ENCODE results near the gene FAM43A.

Gene FAM43A

GRCh38 chr3:194685718-194686413 is at the start of gene FAM43A:
FAM43A (plus strand) TSS chr3:194685883; CDS start chr3:194686827, 944 bp downstream.
- Mint-ChIP-seq H3K27ac (peak within 1 kb of the TSS; percentile 67), H3K4me3 (peak within 1 kb of the TSS; percentile 86), H3K27me3 (peaks cover 83% of the 10 kb centered on the region), H3K36me3 (peaks cover 2% of the 10 kb centered on the region), H3K9me3 (no peaks in the 10 kb centered on the region), H3K4me1 (peaks cover 60% of the 10 kb centered on the region)
- CTCF ChIA-PET = interaction anchor here (1.2 to 4.4 kb wide), 7 partner anchors 10 to 584 kb away, joined by 3 to 57 read pairs (median 8); partner anchors contain the start of gene LSG1
- peak; percentile 86 for DNase-seq

- Mint-ChIP-seq H3K4me3 (no peak overlapping the region), H3K9me3 (no peaks in the 10 kb centered on the region), H3K4me1 (peaks cover 22% of the 10 kb centered on the region), H3K27ac (no peak overlapping the region), H3K27me3 (peaks cover 6% of the 10 kb centered on the region), H3K36me3 (peaks cover 13% of the 10 kb centered on the region)
- CTCF ChIA-PET = no interaction called here
- no peak for DNase-seq
Observed at GRCh38 chr3:194637066-194637465, 48.6 kb upstream of the FAM43A start.

- Mint-ChIP-seq H3K27ac (peak overlapping the region; percentile 52), H3K9me3 (no peaks in the 10 kb centered on the region), H3K27me3 (peaks cover 4% of the 10 kb centered on the region), H3K4me3 (no peak overlapping the region), H3K36me3 (peaks cover 16% of the 10 kb centered on the region), H3K4me1 (peaks cover 15% of the 10 kb centered on the region)
- CTCF ChIA-PET = interaction anchor here (1.3 kb wide), 1 partner anchor 50 kb away, joined by 3 read pairs; no protein-coding TSS in a partner anchor
- no peak for DNase-seq
Observed at GRCh38 chr3:194637541-194638400, 47.9 kb upstream of the FAM43A start.

GRCh38 chr3:194638991-194639605 is 46.6 kb upstream of the FAM43A start:
- DNase-seq = no peak
- Mint-ChIP-seq H3K4me3 (no peak overlapping the region), H3K27ac (no peak overlapping the region), H3K4me1 (peaks cover 8% of the 10 kb centered on the region), H3K27me3 (no peaks in the 10 kb centered on the region), H3K9me3 (no peaks in the 10 kb centered on the region), H3K36me3 (peaks cover 19% of the 10 kb centered on the region)
- CTCF ChIA-PET = interaction anchor here (0.5 to 1.3 kb wide), 3 partner anchors 44 to 611 kb away, joined by 3 to 5 read pairs (median 3); no protein-coding TSS in a partner anchor

GRCh38 chr3:194640829-194641228 is 44.9 kb upstream of the FAM43A start:
- H3K36me3 Mint-ChIP-seq = peaks cover 32% of the 10 kb centered on the region
- no peaks in the 10 kb centered on the region for H3K9me3 Mint-ChIP-seq
- H3K4me3 Mint-ChIP-seq = no peak overlapping the region
- H3K27ac Mint-ChIP-seq = no peak overlapping the region
- peak; percentile 48 for DNase-seq
- H3K27me3 Mint-ChIP-seq = no peaks in the 10 kb centered on the region
- peaks cover 8% of the 10 kb centered on the region for H3K4me1 Mint-ChIP-seq
- CTCF ChIA-PET = interaction anchor here (2.3 kb wide), 1 partner anchor 11 kb away, joined by 5 read pairs; no protein-coding TSS in a partner anchor

- no peak for DNase-seq
- Mint-ChIP-seq H3K4me3 (no peak overlapping the region), H3K27me3 (no peaks in the 10 kb centered on the region), H3K36me3 (peaks cover 38% of the 10 kb centered on the region), H3K4me1 (peaks cover 4% of the 10 kb centered on the region), H3K9me3 (no peaks in the 10 kb centered on the region), H3K27ac (peak overlapping the region; percentile 10)
- CTCF ChIA-PET = interaction anchor here (0.6 to 1.3 kb wide), 4 partner anchors 9 to 45 kb away, joined by 3 to 6 read pairs (median 4); partner anchors contain the start of gene TMEM44
Observed at GRCh38 chr3:194642769-194643168, 42.9 kb upstream of the FAM43A start.

GRCh38 chr3:194647747-194648146 is 37.9 kb upstream of the FAM43A start:
- Mint-ChIP-seq H3K4me1 (no peaks in the 10 kb centered on the region), H3K27ac (no peak overlapping the region), H3K27me3 (no peaks in the 10 kb centered on the region), H3K4me3 (no peak overlapping the region), H3K36me3 (peaks cover 52% of the 10 kb centered on the region), H3K9me3 (no peaks in the 10 kb centered on the region)
- CTCF ChIA-PET = no interaction called here
- no peak for DNase-seq

- Mint-ChIP-seq H3K4me1 (peaks cover 6% of the 10 kb centered on the region), H3K36me3 (peaks cover 72% of the 10 kb centered on the region), H3K27ac (peak overlapping the region; percentile 63)
Observed at GRCh38 chr3:194654443-194654842, 31.2 kb upstream of the FAM43A start.

GRCh38 chr3:194657439-194657838 is 28.2 kb upstream of the FAM43A start:
- H3K27me3 Mint-ChIP-seq = no peaks in the 10 kb centered on the region
- no peaks in the 10 kb centered on the region for H3K9me3 Mint-ChIP-seq
- peaks cover 12% of the 10 kb centered on the region for H3K4me1 Mint-ChIP-seq
- DNase-seq = no peak
- H3K27ac Mint-ChIP-seq = no peak overlapping the region
- H3K36me3 Mint-ChIP-seq = peaks cover 60% of the 10 kb centered on the region
- CTCF ChIA-PET = interaction anchor here (2.4 kb wide), 1 partner anchor 14 kb away, joined by 16 read pairs; the partner anchor contains the start of gene LSG1
- no peak overlapping the region for H3K4me3 Mint-ChIP-seq

More at GRCh38 chr3:194654443-194654842, 31.2 kb upstream of the FAM43A start:
- CTCF ChIA-PET = no interaction called here
- DNase-seq = no peak
- Mint-ChIP-seq H3K4me3 (no peak overlapping the region), H3K27me3 (no peaks in the 10 kb centered on the region), H3K9me3 (no peaks in the 10 kb centered on the region)

GRCh38 chr3:194658477-194659242 is 27.0 kb upstream of the FAM43A start:
- Mint-ChIP-seq H3K4me1 (peaks cover 12% of the 10 kb centered on the region), H3K27me3 (no peaks in the 10 kb centered on the region), H3K4me3 (no peak overlapping the region), H3K27ac (no peak overlapping the region), H3K36me3 (peaks cover 53% of the 10 kb centered on the region), H3K9me3 (no peaks in the 10 kb centered on the region)
- CTCF ChIA-PET = interaction anchor here (2.4 kb wide), 1 partner anchor 13 kb away, joined by 16 read pairs; the partner anchor contains the start of gene LSG1
- no peak for DNase-seq

- CTCF ChIA-PET = interaction anchor here (1.4 to 2.1 kb wide), 2 partner anchors 11 to 23 kb away, joined by 4 to 7 read pairs; no protein-coding TSS in a partner anchor
- peaks cover 5% of the 10 kb centered on the region for H3K4me1 Mint-ChIP-seq
- H3K36me3 Mint-ChIP-seq = peaks cover 47% of the 10 kb centered on the region
- H3K27ac Mint-ChIP-seq = no peak overlapping the region
- no peaks in the 10 kb centered on the region for H3K9me3 Mint-ChIP-seq
- DNase-seq = no peak
- H3K4me3 Mint-ChIP-seq = no peak overlapping the region
- H3K27me3 Mint-ChIP-seq = no peaks in the 10 kb centered on the region
Observed at GRCh38 chr3:194659778-194660177, 25.9 kb upstream of the FAM43A start.

- Mint-ChIP-seq H3K4me1 (peaks cover 5% of the 10 kb centered on the region), H3K9me3 (no peaks in the 10 kb centered on the region), H3K27me3 (no peaks in the 10 kb centered on the region), H3K4me3 (no peak overlapping the region), H3K27ac (no peak overlapping the region), H3K36me3 (peaks cover 50% of the 10 kb centered on the region)
- DNase-seq = no peak
- CTCF ChIA-PET = interaction anchor here (1.8 to 2.1 kb wide), 2 partner anchors 10 to 21 kb away, joined by 7 to 8 read pairs; no protein-coding TSS in a partner anchor
Observed at GRCh38 chr3:194661374-194661773, 24.3 kb upstream of the FAM43A start.

GRCh38 chr3:194661946-194662345 is 23.7 kb upstream of the FAM43A start:
- Mint-ChIP-seq H3K27ac (no peak overlapping the region), H3K4me3 (no peak overlapping the region), H3K4me1 (peaks cover 5% of the 10 kb centered on the region), H3K9me3 (no peaks in the 10 kb centered on the region), H3K27me3 (no peaks in the 10 kb centered on the region), H3K36me3 (peaks cover 47% of the 10 kb centered on the region)
- CTCF ChIA-PET = interaction anchor here (1.8 to 2.1 kb wide), 2 partner anchors 9 to 21 kb away, joined by 7 to 8 read pairs; no protein-coding TSS in a partner anchor
- DNase-seq = no peak

Measured in activated naive CD4-positive, alpha-beta T cell treated with anti-CD3 and anti-CD28 coated beads, Interleukin-2, amount 10 ng/mL, durations not matched to agents 7 days and 5 days (primary cell).